GM21423 (cell line): ENCODE measurements around the gene GPATCH4.
"Not testable (repeated sequence)": the region's sequence is repeated elsewhere in the genome, so short reads cannot be mapped to it uniquely, and the experiment has no call there.

Experiments used
- ATAC-seq: cut with Tn5 transposase; IDR thresholded peaks from one replicate; pipeline ENCODE4 v1.9.1; 2021; ENCODE audit warnings: mild to moderate bottlenecking, moderate library complexity; ENCODE audit not compliant: unreplicated experiment

Gene GPATCH4

GRCh38 chr1:156598731-156599432 is 2.4 kb downstream of the GPATCH4 start:
- ATAC-seq: no peak

DNA sequence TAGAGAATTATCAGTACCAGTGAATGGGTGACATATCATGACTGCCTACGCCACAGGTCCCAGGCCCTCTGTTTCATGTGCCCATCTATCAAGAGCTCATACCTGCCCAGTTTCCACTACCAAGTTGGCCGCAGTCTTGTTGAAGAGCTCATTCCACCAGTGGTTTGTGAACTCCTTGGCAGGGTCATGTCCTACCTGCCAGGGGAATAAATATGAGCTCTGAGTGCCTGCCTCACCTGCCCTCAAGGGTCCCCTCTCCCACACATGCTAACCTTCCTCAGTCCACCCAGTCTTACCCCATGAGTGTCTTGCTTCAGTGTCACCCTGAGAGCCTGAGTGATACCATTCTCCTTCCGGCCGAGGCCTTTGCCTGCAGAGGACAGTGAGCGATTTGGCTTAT is 3.2 kb downstream of the GPATCH4 start:
- ATAC-seq: no peak

DNA sequence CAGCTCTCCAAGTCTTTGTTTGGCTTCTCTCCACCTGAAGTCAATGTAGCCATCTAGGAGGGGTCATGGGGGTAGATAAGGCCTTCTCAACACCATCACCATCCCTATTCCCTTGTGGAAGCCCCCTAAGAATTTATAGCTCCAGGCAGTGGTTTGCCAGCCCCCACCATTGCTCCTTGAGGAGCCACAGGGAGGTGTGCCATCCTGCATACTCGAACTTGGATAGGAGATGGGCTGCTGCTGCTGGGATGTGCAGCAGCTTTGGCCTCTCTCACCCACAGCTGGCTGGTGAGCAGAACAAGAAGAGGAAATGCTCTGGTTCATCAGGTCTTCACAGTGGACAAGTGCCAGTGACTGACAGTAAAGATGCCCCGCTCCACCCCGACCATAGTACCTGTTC is 4.9 kb downstream of the GPATCH4 start:
- ATAC-seq: no peak

DNA sequence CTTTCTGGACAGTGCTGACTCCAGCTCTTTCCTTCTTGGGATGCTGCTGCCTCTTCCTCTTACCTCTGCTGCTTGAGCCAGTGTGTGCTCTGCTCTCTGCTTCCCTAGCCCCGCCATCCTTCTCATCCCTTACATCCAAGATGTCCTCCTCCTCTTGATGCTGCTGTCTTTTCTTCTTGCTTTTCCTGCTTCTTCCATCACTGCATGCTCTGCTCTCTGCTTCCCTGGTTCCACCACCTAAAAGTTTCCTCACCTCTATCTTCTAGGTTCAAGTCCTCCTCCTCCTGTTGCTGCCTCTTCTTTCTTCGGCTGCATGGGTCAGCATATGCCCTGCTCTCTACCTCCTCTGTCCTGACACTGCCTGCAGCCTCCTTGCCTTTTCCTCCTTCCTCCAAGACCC is 6.3 kb downstream of the GPATCH4 start:
- no peak for ATAC-seq

DNA sequence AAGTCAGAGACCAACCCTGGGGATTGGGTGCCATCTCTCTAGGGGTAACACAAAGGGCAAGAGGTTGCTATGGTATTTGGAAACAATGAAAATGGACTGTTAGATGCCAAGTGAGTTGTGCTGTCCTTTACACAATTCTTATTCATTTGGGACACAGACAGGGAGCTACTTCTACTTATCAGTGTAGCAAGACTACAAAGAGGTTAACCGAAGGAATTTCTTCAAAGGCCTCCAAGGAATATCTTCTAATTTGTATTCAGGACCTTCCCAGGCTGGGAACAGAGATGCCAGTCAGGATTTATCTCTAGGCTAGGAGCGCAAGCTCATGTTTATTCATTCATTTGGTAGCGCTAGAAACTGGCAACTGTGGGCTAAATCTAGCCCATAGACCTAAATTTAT is 7.1 kb downstream of the GPATCH4 start:
- no peak for ATAC-seq

- no peak for ATAC-seq
Observed at GRCh38 chr1:156593661-156593989, 7.7 kb downstream of the GPATCH4 start.

DNA sequence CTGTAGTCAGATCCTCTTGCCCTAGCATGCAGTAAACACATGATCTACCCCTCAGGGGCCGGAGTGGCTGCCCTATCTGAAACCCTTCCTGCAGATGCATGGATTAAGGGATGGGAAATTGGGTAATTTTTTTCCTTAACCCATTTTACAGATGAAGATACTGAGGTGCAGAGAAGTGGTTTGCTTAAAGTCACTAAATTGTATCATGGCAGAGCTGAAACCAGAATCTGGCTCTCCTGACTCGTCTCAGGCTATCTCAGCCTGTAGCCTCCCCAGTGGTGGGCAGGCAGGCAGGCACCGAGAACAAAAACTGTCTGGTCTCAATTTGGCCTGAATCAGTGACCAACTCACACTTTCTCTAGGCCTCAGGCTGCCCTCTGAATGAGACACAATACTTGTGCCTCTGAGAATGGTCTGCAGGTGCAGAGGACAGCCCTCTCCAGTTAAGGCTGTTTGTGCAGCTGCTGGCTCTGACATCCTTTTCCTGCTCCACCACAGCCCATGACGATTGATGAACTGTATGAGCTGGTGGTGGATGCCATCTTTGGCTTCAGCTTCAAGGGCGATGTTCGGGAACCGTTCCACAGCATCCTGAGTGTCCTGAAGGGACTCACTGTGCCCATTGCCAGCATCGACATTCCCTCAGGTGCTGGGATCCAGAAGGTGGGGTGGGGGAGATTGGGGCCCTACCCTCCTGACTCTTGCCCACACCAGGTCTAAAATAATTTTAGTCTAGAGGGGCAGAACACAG is 8.2 kb downstream of the GPATCH4 start:
- no peak for ATAC-seq

DNA sequence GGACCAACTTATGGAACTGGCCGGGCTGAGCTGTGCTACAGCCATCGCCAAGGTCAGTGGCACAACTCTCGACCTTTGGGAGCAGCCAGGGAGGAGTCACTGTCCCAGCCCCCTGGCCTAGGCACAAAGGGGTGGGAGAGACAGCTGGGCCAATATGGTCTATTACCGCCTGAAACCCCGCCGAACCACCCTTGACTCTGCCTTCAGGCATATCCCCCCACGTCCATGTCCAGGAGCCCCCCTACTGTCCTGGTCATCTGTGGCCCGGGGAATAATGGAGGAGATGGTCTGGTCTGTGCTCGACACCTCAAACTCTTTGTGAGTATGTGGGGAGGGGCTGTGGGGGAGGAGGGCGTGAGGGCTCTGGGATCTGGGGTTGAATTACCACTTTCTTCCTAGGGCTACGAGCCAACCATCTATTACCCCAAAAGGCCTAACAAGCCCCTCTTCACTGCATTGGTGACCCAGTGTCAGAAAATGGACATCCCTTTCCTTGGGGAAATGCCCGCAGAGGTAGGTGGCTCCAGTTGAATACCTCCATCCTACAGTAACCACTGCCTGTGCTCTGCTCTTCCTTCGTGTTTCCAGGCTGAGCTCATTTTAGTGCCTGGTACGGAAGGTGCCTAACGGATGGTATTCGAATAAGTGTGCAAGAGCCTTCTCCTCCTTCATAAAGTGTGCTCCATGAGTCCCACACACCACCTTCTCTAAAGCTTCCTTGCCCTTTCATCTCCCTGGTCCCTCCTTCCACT is 8.9 kb downstream of the GPATCH4 start:
- no peak for ATAC-seq

DNA sequence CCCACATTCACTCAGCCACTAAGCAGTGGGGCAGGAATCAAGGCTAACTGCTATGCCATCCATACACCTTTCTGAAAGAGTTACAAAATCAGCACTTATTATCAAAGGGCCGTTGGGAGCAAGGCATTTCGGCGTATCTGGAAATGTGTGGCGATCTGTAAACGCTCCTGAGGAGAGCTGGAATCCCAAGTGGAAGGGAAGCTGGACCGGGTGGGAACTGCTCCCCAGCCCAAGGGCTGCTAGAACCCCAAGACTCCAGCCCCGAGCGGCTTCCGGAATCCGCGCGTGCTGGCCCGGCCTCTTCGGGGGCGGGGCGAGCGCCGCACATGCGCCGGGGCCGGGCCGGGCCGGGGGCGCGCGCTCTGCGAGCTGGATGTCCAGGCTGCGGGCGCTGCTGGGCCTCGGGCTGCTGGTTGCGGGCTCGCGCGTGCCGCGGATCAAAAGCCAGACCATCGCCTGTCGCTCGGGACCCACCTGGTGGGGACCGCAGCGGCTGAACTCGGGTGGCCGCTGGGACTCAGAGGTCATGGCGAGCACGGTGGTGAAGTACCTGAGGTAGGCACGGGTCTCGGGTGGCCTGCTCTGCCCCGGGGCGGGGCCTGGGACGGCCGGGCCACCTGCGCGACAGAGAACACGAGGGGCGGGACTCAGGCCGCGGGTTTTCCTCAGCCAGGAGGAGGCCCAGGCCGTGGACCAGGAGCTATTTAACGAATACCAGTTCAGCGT is 9.7 kb downstream of the GPATCH4 start, which contains the start of gene NAXE:
TSS of gene NAXE (plus strand) at position 345 of the 726 bp plus-strand sequence. CDS start at position 374, 29 bp downstream.
- peak; percentile 84 for ATAC-seq

GRCh38 chr1:156591181-156591431 is 10.2 kb downstream of the GPATCH4 start:
- no peak for ATAC-seq

DNA sequence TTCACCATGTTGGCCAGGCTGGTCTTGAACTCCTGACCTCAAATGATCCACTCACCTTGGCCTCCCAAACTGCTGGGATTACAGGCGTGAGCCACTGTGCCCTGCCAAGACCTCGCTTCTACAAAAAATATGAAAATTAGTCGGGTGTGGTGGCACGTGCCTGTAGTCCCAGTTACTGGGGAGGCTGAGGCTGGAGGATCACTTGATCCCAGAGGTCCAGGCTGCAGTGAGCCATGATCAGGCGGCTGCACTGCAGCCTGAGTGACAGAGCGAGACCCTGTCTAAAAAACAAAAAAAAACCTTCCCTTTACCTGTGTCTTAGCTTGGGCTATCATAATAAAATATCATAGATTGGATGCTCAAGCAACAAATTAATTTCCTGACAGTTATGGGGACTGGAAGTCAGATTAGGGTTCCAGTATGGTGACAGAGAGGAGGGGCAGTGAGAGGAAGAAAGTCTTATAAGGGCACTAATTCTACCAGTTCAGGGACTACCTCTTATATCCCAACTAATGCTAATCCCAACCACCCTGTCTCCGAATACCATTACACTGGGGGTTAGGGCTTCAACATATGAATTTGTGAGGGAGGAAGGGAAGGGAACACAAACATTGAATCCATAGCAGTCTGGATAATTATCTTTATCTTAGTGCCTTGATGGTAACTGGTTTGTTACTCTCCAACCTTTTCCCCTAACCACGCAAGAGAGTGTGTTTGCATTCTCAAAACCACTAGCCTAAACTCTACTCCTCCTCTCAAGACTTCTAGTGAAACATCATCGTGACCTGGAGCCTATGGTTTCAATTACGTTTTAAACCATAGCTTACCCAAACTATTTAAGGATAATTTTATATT is 10.7 kb downstream of the GPATCH4 start:
- no peak for ATAC-seq

- ATAC-seq: no peak
Observed at GRCh38 chr1:156589546-156589945, 11.7 kb downstream of the GPATCH4 start.

GRCh38 chr1:156587927-156588326 is 13.4 kb downstream of the GPATCH4 start:
- not testable (repeated sequence) for ATAC-seq

DNA sequence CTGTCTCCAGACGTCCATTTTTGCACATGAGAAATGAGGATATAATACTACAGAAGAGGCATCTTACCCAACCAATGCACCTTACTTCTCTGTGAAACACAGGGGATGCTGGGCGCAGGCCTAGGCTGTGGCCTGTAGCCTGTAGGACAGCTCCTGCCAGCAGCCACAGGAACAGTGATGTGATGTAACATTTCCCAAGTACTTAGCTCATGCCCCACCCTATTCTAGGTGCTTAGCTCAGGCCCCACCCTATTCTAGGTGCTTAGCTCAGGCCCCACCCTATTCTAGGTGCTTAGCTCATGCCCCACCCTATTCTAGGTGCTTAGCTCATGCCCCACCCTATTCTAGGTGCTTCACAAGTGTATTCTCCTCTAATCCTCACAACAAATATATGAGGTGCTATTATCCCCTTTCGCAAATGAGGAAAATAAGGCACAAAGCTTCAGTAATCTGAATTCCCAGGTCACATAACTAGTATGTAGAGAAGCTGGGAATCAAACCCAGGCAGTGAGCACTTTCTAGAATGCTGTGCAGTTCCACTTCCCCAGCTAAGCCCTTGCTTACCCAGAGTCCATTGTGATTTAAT is 14.3 kb downstream of the GPATCH4 start:
- no peak for ATAC-seq

- ATAC-seq: no peak
Observed at GRCh38 chr1:156586323-156586722, 15.0 kb downstream of the GPATCH4 start.

DNA sequence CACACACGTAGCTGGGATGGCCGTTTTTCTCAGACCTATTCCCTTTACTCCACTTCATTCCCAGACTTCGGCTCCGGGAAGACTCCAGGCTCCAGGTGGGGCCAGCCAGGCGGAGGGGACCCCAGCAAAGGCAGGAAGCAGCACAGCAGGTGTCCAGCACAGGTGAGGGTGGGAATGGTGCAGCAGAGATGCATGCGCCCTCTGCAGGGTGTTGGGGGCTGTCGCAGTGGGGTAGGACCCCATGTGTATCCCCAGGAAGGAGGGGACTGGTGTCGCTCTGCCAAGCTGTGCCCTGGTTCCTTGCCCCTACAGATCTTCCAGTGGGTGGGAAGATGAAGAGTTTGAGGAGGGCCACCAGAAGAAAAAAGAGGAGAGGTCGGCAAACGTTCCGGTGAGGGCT is 16.5 kb downstream of the GPATCH4 start:
- ATAC-seq: no peak

GRCh38 chr1:156583821-156584622 is 17.3 kb downstream of the GPATCH4 start:
- no peak for ATAC-seq

GRCh38 chr1:156582388-156583017 is 18.8 kb downstream of the GPATCH4 start:
- no peak for ATAC-seq
